ENCODE data around the gene SCARB1. TPM values are rescaled to one million over a fixed set of nuclear protein-coding genes. Genes with fewer than 3 reads are reported as not detected.
A peak's percentile ranks its signal among the peaks of the same experiment; 100 is the strongest.

SCARB1 gene
- total RNA-seq, 1 experiment from 2014 or later, result 68.3 TPM

- DNase-seq (ENCODE audit: low spot score), result no peak
- H3K4me1 Mint-ChIP-seq, result no peaks in the 10 kb centered on the region; the same call in 1 of the 2 replicates
- peaks cover 7% of the 10 kb centered on the region for H3K9me3 Mint-ChIP-seq
- no peak overlapping the region for H3K27ac Mint-ChIP-seq
- ChIA-PET CTCF (no interaction called here), POLR2A (no interaction called here)
- TF ChIP-seq ZNF425 (CRISPR knock-in tag; conservative IDR thresholded peaks at IDR 0.05) (no peak), GABPB1 (CRISPR knock-in tag; IDR thresholded peaks at IDR 0.05) (peak; percentile 73), ZNF138 (CRISPR knock-in tag; conservative IDR thresholded peaks at IDR 0.05) (no peak), RELA (CRISPR knock-in tag; IDR thresholded peaks at IDR 0.05; ENCODE audit: borderline replicate concordance) (no peak), ATF1 (CRISPR knock-in tag; IDR thresholded peaks at IDR 0.05) (no peak)
- H3K36me3 Mint-ChIP-seq, result no peaks in the 10 kb centered on the region
- no peak for ATAC-seq
- no peaks in the 10 kb centered on the region for H3K27me3 Mint-ChIP-seq (ENCODE audit: low read depth)
- H3K4me3 Mint-ChIP-seq, result no peak overlapping the region
Observed at GRCh38 chr12:124727264-124727800, 136.3 kb downstream of the SCARB1 start.

Other genes starting within 250 kb of the SCARB1 start
- gene UBC, start 50.8 kb upstream of the SCARB1 start, total RNA-seq (2021), result 530 to 561 TPM (median 544 TPM) in 3 replicates
- gene DHX37, start 125.3 kb upstream of the SCARB1 start, total RNA-seq (2021), result 31.7 to 40.5 TPM (median 33.0 TPM) in 3 replicates
- gene BRI3BP, start 129.8 kb upstream of the SCARB1 start, total RNA-seq (2021), result 11.5 to 11.9 TPM (median 11.8 TPM) in 3 replicates
- gene AACS, start 201.6 kb upstream of the SCARB1 start, total RNA-seq (2021), result 44.1 to 54.0 TPM (median 47.0 TPM) in 3 replicates

All from WTC11 (cell line).